Ishikawa (cell line): ENCODE data around the gene KLKB1.

Source experiments
- CEBPB ChIP-seq: IDR thresholded peaks from 2 replicates; pipeline ENCODE4 v1.6.1; 2012
- CREB1 ChIP-seq: IDR thresholded peaks from 2 replicates; pipeline ENCODE4 v1.6.1; 2012; ENCODE audit warnings: low read depth
- EGR1 ChIP-seq: IDR thresholded peaks from 2 replicates; pipeline ENCODE4 v1.6.1; 2012
- EP300 ChIP-seq: IDR thresholded peaks from 2 replicates; pipeline ENCODE4 v1.6.1; 2012; ENCODE audit warnings: borderline replicate concordance
- FOXM1 ChIP-seq: IDR thresholded peaks from 2 replicates; pipeline ENCODE4 v1.6.1; 2012; ENCODE audit warnings: low read depth, borderline replicate concordance
- MAX ChIP-seq: IDR thresholded peaks from 2 replicates; pipeline ENCODE4 v1.6.1; 2012
- NFIC ChIP-seq: IDR thresholded peaks from 2 replicates; pipeline ENCODE4 v1.6.1; 2012
- RAD21 ChIP-seq: IDR thresholded peaks from 2 replicates; pipeline ENCODE4 v1.6.1; 2012; ENCODE audit warnings: low read depth
- REST ChIP-seq: IDR thresholded peaks from 2 replicates; pipeline ENCODE4 v1.6.1; 2012; ENCODE audit warnings: low read depth, mild to moderate bottlenecking
- TAF1 ChIP-seq: IDR thresholded peaks from 2 replicates; pipeline ENCODE4 v1.6.1; 2012; ENCODE audit warnings: low read depth, mild to moderate bottlenecking
- TCF12 ChIP-seq: IDR thresholded peaks from 2 replicates; pipeline ENCODE4 v1.6.1; 2012; ENCODE audit warnings: low read depth
- TEAD4 ChIP-seq: IDR thresholded peaks from 2 replicates; pipeline ENCODE4 v1.6.1; 2012
- USF1 ChIP-seq: IDR thresholded peaks from 2 replicates; pipeline ENCODE4 v1.6.1; 2012
- YY1 ChIP-seq: IDR thresholded peaks from 2 replicates; pipeline ENCODE4 v1.6.1; 2012; ENCODE audit warnings: low read depth
- ZBTB7A ChIP-seq: IDR thresholded peaks from 2 replicates; pipeline ENCODE4 v1.6.1; 2012; ENCODE audit warnings: low read depth

KLKB1 gene

GRCh38 chr4:186266729-186267456 is 39.6 kb downstream of the KLKB1 start:
- TF ChIP-seq TEAD4 (no peak), RAD21 (no peak), YY1 (no peak), ZBTB7A (no peak), NFIC (no peak), FOXM1 (no peak), MAX (no peak), TAF1 (no peak), CREB1 (no peak), REST (no peak)

GRCh38 chr4:186271081-186271678 is 43.9 kb downstream of the KLKB1 start:
- TF ChIP-seq USF1 (no peak), REST (no peak), TEAD4 (no peak), FOXM1 (no peak), YY1 (no peak), MAX (no peak), EGR1 (no peak), NFIC (no peak), ZBTB7A (no peak), CREB1 (no peak), EP300 (no peak), RAD21 (no peak), TCF12 (no peak), TAF1 (no peak), CEBPB (no peak)

- no peak for TF ChIP-seq ZBTB7A
- TF ChIP-seq TCF12: no peak
- TF ChIP-seq MAX: no peak
- TF ChIP-seq EP300: no peak
- no peak for TF ChIP-seq CREB1
- TF ChIP-seq YY1: no peak
- TF ChIP-seq CEBPB: no peak
- TF ChIP-seq USF1: no peak
- TF ChIP-seq REST: no peak
Measured at GRCh38 chr4:186272699-186273391, 45.5 kb downstream of the KLKB1 start.

GRCh38 chr4:186283311-186283710 is 56.0 kb downstream of the KLKB1 start:
- no peak for TF ChIP-seq MAX
- no peak for TF ChIP-seq TCF12
- TF ChIP-seq RAD21: no peak
- no peak for TF ChIP-seq NFIC
- no peak for TF ChIP-seq TEAD4
- no peak for TF ChIP-seq TAF1
- TF ChIP-seq EGR1: no peak
- no peak for TF ChIP-seq FOXM1
- TF ChIP-seq REST: no peak
- no peak for TF ChIP-seq ZBTB7A
- TF ChIP-seq EP300: no peak
- TF ChIP-seq YY1: no peak
- no peak for TF ChIP-seq CREB1
- TF ChIP-seq CEBPB: no peak
- TF ChIP-seq USF1: no peak
